OCI-LY1 (cell line): ENCODE results near the gene KCNJ14.

ENCODE experiments used
- EZH2 ChIP-seq: fragments of 200-600 bp; sonication (generic), shearing (Covaris generic); IDR thresholded peaks from 2 replicates; pipeline ENCODE4 v1.8.0; 2017; ENCODE audit warnings: borderline replicate concordance, mixed run types, mild to moderate bottlenecking, antibody characterized with exemption, low read length, moderate library complexity, mixed read lengths
- TF ChIP-seq, protein P1 (sequence below): fragments of 200-600 bp; sonication (generic), shearing (Covaris generic); IDR thresholded peaks from 2 replicates; pipeline ENCODE4 v1.5.1; 2017; ENCODE audit warnings: mild to moderate bottlenecking, antibody characterized with exemption, low read length, moderate library complexity, mixed read lengths

DNA sequence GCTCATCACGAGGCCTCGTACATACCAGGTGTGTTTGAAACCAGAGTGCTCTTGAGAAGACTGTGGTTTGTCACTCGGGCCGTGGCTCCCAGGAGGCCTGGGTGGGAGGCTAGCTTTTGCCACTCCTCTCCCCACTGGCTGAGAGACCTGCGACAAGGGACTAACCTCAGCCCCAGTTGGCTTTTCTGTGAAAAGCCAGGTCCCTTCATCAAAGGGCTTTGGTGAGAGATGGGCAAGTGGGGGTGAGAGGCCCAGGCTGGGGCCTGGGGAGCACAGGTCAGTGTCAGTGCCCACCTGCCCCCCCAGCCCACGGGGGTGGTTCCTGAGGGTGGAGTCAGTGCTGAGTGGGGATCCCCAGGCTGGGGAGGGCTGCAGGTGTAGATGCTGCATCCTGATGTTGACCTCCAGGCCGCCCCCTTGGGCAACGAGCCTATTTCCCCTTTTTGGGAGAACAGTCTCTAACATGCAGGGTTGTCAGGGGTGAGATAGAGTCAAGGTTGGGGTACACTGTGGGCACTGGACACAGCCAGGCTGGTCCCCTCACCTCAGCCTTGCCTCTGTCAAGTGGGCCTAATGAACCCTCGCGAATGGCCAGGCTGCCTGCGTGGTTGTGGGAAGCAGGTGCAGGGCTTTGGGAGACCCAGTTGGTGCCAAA is 661 bp downstream of the KCNJ14 start:
- TF ChIP-seq, protein P1, sequence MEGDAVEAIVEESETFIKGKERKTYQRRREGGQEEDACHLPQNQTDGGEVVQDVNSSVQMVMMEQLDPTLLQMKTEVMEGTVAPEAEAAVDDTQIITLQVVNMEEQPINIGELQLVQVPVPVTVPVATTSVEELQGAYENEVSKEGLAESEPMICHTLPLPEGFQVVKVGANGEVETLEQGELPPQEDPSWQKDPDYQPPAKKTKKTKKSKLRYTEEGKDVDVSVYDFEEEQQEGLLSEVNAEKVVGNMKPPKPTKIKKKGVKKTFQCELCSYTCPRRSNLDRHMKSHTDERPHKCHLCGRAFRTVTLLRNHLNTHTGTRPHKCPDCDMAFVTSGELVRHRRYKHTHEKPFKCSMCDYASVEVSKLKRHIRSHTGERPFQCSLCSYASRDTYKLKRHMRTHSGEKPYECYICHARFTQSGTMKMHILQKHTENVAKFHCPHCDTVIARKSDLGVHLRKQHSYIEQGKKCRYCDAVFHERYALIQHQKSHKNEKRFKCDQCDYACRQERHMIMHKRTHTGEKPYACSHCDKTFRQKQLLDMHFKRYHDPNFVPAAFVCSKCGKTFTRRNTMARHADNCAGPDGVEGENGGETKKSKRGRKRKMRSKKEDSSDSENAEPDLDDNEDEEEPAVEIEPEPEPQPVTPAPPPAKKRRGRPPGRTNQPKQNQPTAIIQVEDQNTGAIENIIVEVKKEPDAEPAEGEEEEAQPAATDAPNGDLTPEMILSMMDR: no peak
- TF ChIP-seq EZH2: no peak
